GM18508 (cell line): Measurements from ENCODE around the gene ANKRD36.
"Not testable (repeated sequence)": the region's sequence is repeated elsewhere in the genome, so short reads cannot be mapped to it uniquely, and the experiment has no call there.

Experiments
- ATAC-seq: cut with Tn5 transposase; IDR thresholded peaks from one replicate; pipeline ENCODE4 v1.9.1; 2021; ENCODE audit warnings: moderate number of reproducible peaks; ENCODE audit not compliant: insufficient read depth, unreplicated experiment

ANKRD36 gene

GRCh38 chr2:97268075-97268591 is 155.2 kb downstream of the ANKRD36 start:
- ATAC-seq, result not testable (repeated sequence)

GRCh38 chr2:97276232-97276798 is 163.4 kb downstream of the ANKRD36 start:
- ATAC-seq, result not testable (repeated sequence)

GRCh38 chr2:97285187-97285586 is 172.2 kb downstream of the ANKRD36 start:
- not testable (repeated sequence) for ATAC-seq

GRCh38 chr2:97293687-97294086 is 180.7 kb downstream of the ANKRD36 start:
- ATAC-seq, result not testable (repeated sequence)
